Kidney (tissue), 14 donors: ENCODE measurements around the gene IL4I1. TPM values are rescaled to one million over a fixed set of nuclear protein-coding genes. Genes with fewer than 3 reads are reported as not detected.

ENCODE experiments used
- DNase-seq, 5 donors: peaks; one replicate each; pipeline ENCODE4 v3.0.0-alpha.2; 2013 to 2020
- FAIRE-seq: peaks from 2 replicates; lab custom pipeline; 2012; peaks lifted over from hg19 to GRCh38; lab: Jason Lieb, UNC
- H3K27ac ChIP-seq, 2 donors: one replicate each; pipeline ENCODE4 v1.7.0; 2013; ENCODE audit warnings: low read depth in 2 of 2, low read length in 2 of 2, inconsistent platforms in 1 of 2
- H3K27me3 ChIP-seq: one replicate; pipeline ENCODE4 v1.7.1; 2013; ENCODE audit warnings: low read length, inconsistent platforms; ENCODE audit not compliant: control insufficient read depth, insufficient read depth
- H3K36me3 ChIP-seq, 3 donors: one replicate each; pipeline versions ENCODE4 v1.7.0 to v1.7.1; 2013; ENCODE audit warnings: low read length in 3 of 3, control low read depth in 1 of 3, inconsistent platforms in 1 of 3; ENCODE audit not compliant: insufficient read depth in 3 of 3, control insufficient read depth in 2 of 3
- H3K4me1 ChIP-seq, 3 donors: one replicate each; pipeline versions ENCODE4 v1.7.0 to v1.7.1; 2013; ENCODE audit warnings: low read length in 3 of 3, inconsistent platforms in 1 of 3, low read depth in 1 of 3; ENCODE audit not compliant: control insufficient read depth in 2 of 3, insufficient read depth in 2 of 3
- H3K4me3 ChIP-seq, 3 donors: one replicate each; pipeline versions ENCODE4 v1.7.0 to v1.8.1; 2013; ENCODE audit warnings: low read length in 3 of 3, control low read depth in 1 of 3, inconsistent platforms in 1 of 3
- H3K9ac ChIP-seq, 3 donors: one replicate each; pipeline versions ENCODE4 v1.7.0 to v1.7.1; 2013; ENCODE audit warnings: low read length in 3 of 3, control low read depth in 1 of 3, inconsistent platforms in 1 of 3
- H3K9me3 ChIP-seq, 3 donors: one replicate each; pipeline versions ENCODE4 v1.7.0 to v1.7.1; 2013; ENCODE audit warnings: low read length in 3 of 3, control low read depth in 1 of 3, inconsistent platforms in 1 of 3; ENCODE audit not compliant: control insufficient read depth in 2 of 3, insufficient read depth in 1 of 3
- CTCF ChIP-seq: IDR thresholded peaks from 3 replicates; pipeline ENCODE4 v1.5.1; 2012; ENCODE audit warnings: mild to moderate bottlenecking, moderate library complexity, borderline replicate concordance; ENCODE audit not compliant: insufficient read depth; ENCODE audit errors: extremely low read depth
- intact Hi-C: fragments of 100-400 bp; cut with DNase I; formaldehyde crosslinking; loops from one replicate; pipeline ENCODE4 v1.11.1; 2022
- polyA plus RNA-seq: library from polyadenylated mRNA; stranded (reverse); fragments of 350-450 nt; fragmentation: Illumina TruSeq; extraction: RNeasy Lipid Tissue Mini Kit (QIAGEN cat#74804); gene quantifications from one replicate; pipeline ENCODE4 v1.2.3, GENCODE V29; 2014; ENCODE audit warnings: low read depth, low replicate concordance; ENCODE audit not compliant: insufficient read depth
- total RNA-seq: library from RNA; stranded (reverse); fragmentation: NEBNext Ultra II Directional; extraction: Animal tissue kit (Norgen Biotek cat#: 25700); gene quantifications from one replicate; pipeline ENCODE4 v1.2.1, GENCODE V29; 2021
- donor health status: control.
- donor health status: control.
- donor health status: control.
- donor health status: control.
- donor health status: control.
- donor health status: DM: yes; HTN: yes; CAD: no.
- donor health status: Normal renal cell carcinoma (clear cell type).

Gene IL4I1
- total and polyA plus RNA-seq, 2 donors from 2014 or later, result 0.82 to 12.8 TPM

DNA sequence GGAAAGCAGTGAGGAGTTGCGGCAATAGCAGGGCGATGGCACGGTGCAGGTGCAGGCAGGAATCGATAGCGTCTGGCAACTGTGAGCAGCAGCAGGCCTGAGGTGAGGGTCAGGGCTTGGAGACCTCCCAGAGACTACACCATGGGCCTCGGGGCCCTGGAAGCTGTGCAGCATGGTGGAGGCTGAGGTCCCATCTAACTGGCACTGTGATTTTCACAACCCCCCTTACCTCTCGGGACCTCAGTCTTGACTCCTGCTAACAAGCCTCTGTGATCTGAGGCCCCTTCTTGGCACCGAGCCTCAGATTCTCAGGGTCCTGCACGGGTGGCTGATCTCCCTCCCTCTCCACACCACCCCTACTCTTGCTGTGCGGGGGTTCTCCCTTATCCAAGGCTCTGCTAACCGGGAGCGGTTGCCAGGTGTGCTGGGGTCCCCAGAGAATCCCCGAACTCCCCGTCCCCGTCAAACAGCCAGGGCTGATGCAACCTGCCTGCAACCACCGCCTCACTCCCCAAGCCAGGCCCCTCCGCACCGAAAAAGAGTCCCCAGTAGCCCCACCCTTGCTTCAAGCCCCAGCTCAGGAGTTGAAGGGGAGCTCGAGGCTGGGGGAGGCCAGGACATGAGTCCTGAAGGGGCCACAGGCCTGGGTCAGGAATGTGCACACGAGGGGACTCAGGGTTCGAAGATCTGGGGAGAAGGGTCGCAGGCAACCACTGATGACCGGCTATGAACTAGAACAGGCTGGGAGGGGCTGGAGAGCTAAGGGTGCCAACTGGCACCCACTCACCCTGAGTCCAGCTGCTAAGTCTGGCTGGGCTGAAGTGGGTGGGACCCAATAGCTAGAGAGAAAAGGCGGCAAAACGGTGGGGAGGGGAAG lies 27.6 kb upstream of the IL4I1 start:
- H3K9me3 ChIP-seq, result no peaks in the 10 kb centered on the region
- no peak for FAIRE-seq
- no peaks in the 10 kb centered on the region for H3K27me3 ChIP-seq
- H3K4me1 ChIP-seq, result peaks cover 3 to 12% (median 4%) of the 10 kb centered on the region in 3 donors
- H3K9ac ChIP-seq, result no peak overlapping the region
- H3K27ac ChIP-seq, result no peak overlapping the region
- intact Hi-C loops, result no loop called here
- peaks cover 2 to 6% (median 6%) of the 10 kb centered on the region in 3 donors for H3K36me3 ChIP-seq
- H3K4me3 ChIP-seq, result no peak overlapping the region
- DNase-seq, result peak in 1 of 5 donors; percentile 70
- TF ChIP-seq CTCF, result no peak

DNA sequence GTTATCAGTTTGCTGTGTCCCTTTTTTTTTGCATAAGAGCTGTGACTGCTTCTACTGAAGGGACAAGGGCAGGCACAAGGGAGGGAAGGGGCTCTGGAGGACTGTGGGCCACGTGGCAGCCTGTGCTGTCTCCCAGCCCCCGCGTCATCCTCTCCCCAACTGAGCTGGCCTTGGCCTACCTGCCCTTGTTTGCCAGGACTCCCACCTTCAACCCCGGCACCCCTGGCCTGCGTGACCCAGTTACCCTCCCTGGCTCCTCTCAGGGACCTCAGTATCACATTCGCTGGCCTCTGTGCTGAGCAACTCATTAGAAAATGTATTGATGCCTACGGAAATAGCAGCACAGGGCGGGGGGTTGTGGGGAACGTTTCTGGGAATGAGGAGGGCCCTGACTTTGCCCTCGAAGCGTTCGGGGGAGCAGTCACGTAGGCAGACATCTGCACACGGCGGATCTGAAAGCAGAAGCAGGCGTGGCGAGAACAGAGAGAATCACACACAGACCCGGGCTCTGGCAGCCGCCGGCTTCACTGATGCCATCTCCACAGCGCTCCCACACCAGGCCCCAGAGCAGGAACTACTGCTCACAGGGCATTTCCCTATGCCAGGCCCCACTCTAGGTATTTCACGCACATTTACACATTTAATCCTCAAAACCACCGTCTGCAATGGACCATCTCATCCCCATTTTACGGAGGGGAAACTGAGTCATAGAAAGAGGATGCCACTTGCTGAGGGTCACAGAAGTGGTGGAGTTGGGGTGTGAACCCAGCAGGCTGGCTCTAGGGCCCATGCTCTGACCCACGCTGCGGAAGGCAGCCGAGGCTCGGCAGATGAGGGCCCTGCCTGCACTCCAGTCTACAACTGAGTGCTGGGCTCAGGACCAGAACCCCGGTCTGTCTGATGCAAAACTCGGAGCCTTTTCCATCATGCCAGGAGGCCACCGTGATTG lies 26.6 kb upstream of the IL4I1 start:
- no peak overlapping the region for H3K9ac ChIP-seq
- TF ChIP-seq CTCF, result no peak
- no peak overlapping the region for H3K27ac ChIP-seq
- H3K27me3 ChIP-seq, result no peaks in the 10 kb centered on the region
- H3K9me3 ChIP-seq, result no peaks in the 10 kb centered on the region
- peaks cover 2 to 8% (median 6%) of the 10 kb centered on the region in 3 donors for H3K36me3 ChIP-seq
- H3K4me1 ChIP-seq, result peaks cover 0 to 9% (median 4%) of the 10 kb centered on the region in 3 donors
- no peak for FAIRE-seq
- intact Hi-C loops, result no loop called here
- H3K4me3 ChIP-seq, result no peak overlapping the region
- peak in 1 of 5 donors; percentile 64 for DNase-seq

DNA sequence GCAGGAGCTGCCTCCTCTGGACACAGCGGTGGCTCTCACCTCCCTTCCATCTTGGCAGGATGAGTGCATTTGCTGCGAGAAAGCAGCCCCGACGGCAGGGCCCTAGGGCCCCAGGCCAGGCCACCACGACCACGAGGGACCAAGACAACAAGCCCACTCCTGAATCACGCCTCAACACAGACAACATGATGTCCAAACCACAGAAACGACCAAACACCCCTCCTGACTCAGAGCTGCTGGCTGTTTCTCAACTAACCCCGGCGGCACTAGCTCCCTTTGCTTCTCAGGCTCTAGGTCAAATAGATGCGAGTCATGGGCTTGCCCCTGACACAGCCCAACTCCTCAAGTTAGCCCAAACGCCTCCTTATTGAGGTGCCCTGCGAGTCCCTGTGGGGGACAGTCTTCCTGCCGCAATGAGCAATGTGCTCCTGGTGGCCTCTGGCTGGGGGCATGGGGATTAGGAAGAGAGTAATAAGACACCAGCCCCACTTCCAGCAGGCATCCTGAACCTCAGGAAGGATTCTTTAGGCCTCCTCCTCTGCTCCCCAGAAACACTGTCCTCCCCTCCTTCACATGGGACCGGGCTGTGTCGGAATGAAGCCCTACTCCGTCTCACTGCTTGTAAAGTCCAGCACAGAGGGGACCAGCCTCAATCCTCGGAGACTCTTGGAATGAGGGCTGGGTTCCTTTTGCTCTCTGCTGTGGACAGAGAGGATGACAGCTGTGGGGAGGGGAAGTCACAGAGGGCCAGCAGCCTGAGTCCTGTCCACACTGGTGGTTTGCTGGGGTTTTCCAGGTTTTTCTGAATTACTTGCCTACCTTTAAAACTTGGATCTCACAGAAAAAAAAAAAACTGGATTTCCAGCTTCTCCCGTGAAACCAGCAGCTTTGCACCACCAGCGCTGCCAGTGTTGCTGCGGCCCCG lies 25.4 kb upstream of the IL4I1 start:
- Histone ChIP-seq H3K36me3 (peaks cover 2 to 6% (median 4%) of the 10 kb centered on the region in 3 donors), H3K4me1 (peaks cover 0 to 2% (median 0%) of the 10 kb centered on the region in 3 donors), H3K9me3 (no peaks in the 10 kb centered on the region), H3K27me3 (no peaks in the 10 kb centered on the region), H3K9ac (no peak overlapping the region), H3K27ac (no peak overlapping the region), H3K4me3 (no peak overlapping the region)
- FAIRE-seq, result no peak
- intact Hi-C loops, result no loop called here
- DNase-seq, result peak in 1 of 5 donors; percentile 56
- no peak for TF ChIP-seq CTCF
